Stimulated activated naive CD8-positive, alpha-beta T cell treated with anti-CD3 and anti-CD28 coated beads, Interleukin-15, Interleukin-2, amounts not matched to agents 100 ng/mL and 50 ng/mL, for 24 hours (primary cell): ENCODE measurements around the gene TRPM6.
"Not testable (repeated sequence)": the region's sequence is repeated elsewhere in the genome, so short reads cannot be mapped to it uniquely, and the experiment has no call there.

Experiments used
- H3K27ac Mint-ChIP-seq: one replicate; pipeline ENCODE4 v1.8.0; 2021; ENCODE audit warnings: mild to moderate bottlenecking, mixed read lengths
- H3K27me3 Mint-ChIP-seq: one replicate; pipeline ENCODE4 v1.8.0; 2021; ENCODE audit warnings: mixed read lengths
- H3K36me3 Mint-ChIP-seq: one replicate; pipeline ENCODE4 v1.8.0; 2021; ENCODE audit warnings: low read depth, mixed read lengths
- H3K4me1 Mint-ChIP-seq: one replicate; pipeline ENCODE4 v1.8.0; 2021; ENCODE audit warnings: low read depth, mixed read lengths
- H3K4me3 Mint-ChIP-seq: one replicate; pipeline ENCODE4 v1.8.0; 2021; ENCODE audit warnings: mild to moderate bottlenecking, mixed read lengths
- H3K9me3 Mint-ChIP-seq: one replicate; pipeline ENCODE4 v1.8.0; 2021; ENCODE audit warnings: mixed read lengths

The TRPM6 gene

GRCh38 chr9:74865177-74865576, 22.5 kb downstream of the TRPM6 start:
- Mint-ChIP-seq H3K27me3 (peaks cover 5% of the 10 kb centered on the region), H3K9me3 (no peaks in the 10 kb centered on the region), H3K4me3 (no peak overlapping the region), H3K4me1 (peaks cover 3% of the 10 kb centered on the region), H3K36me3 (no peaks in the 10 kb centered on the region), H3K27ac (no peak overlapping the region)

DNA sequence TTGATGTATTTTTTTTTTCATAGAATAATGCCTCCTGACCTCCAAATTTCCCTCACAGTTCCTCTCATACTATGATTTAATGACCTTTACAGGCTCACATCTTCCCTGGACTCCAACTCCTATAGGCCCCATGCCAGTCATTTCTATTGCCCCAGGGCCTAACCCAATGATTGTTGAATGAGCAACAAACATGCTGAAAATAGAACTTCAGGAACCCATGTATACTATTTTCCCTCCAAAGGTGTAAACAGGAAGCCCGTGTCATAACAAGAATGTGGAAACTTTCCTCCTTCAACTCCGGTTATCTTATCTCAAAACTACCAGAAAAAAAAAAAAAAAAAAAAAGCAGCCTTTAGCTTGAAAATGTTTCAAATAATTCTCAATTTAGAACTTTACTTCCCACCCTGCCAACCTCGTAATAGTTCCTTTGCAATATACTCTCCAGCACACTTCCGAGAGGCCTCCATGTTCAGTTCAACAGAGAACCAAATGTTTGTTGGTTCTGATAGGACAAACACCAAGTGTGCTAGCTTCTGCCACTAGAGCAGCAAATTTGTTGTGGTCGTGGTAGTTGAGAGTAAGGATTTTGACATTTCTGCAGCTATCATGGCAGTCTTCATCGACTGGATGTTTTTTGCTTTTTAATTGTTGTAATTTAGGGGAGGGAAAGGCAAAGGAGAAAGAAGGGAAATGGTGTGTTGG, 25.8 kb downstream of the TRPM6 start:
- no peaks in the 10 kb centered on the region for H3K36me3 Mint-ChIP-seq

DNA sequence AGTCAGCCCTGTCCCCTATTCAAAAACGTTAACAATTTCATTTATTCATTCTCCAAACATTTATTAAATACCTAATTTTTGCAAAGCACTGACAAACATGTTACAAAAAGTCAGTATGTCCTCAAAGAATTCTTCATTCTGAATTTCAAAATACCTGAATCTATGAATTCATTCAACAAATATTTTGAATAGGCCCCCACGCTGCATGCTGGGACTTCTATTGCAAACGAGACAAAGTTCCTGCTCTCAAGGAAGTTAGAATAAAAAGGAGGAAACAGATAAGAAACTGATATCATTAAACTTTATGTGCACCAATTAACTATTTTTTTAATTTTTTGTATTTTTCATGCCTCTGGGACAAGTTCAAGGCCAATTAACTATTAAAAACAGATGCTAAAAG, 26.6 kb downstream of the TRPM6 start:
- H3K4me3 Mint-ChIP-seq: no peak overlapping the region
- no peak overlapping the region for H3K27ac Mint-ChIP-seq
- H3K9me3 Mint-ChIP-seq: no peaks in the 10 kb centered on the region
- H3K4me1 Mint-ChIP-seq: peaks cover 3% of the 10 kb centered on the region
- peaks cover 3% of the 10 kb centered on the region for H3K27me3 Mint-ChIP-seq
- no peaks in the 10 kb centered on the region for H3K36me3 Mint-ChIP-seq

More for the DNA sequence above, 25.8 kb downstream of the TRPM6 start:
- H3K4me3 Mint-ChIP-seq: no peak overlapping the region
- H3K27ac Mint-ChIP-seq: no peak overlapping the region
- H3K9me3 Mint-ChIP-seq: no peaks in the 10 kb centered on the region
- peaks cover 3% of the 10 kb centered on the region for H3K27me3 Mint-ChIP-seq
- peaks cover 3% of the 10 kb centered on the region for H3K4me1 Mint-ChIP-seq

DNA sequence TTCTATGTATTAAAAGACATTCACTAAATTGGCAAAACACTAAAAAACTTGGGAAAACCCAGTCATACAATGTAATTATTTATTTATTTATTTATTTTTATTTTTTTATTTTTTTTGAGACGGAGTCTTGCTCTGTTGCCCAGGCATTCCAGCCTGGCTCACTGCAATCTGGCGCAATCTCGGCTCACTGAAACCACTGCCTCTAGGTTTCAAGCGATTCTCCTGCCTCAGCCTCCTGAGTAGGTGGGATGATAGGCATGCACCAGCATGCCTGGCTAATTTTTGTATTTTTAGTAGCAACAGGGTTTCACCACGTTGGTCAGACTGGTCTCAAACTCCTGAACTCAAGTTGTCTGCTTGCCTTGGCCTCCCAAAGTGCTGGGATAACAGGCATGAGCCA, 27.5 kb downstream of the TRPM6 start:
- not testable (repeated sequence) for H3K4me1 Mint-ChIP-seq, H3K9me3 Mint-ChIP-seq, H3K27me3 Mint-ChIP-seq, H3K36me3 Mint-ChIP-seq, H3K4me3 Mint-ChIP-seq, H3K27ac Mint-ChIP-seq

DNA sequence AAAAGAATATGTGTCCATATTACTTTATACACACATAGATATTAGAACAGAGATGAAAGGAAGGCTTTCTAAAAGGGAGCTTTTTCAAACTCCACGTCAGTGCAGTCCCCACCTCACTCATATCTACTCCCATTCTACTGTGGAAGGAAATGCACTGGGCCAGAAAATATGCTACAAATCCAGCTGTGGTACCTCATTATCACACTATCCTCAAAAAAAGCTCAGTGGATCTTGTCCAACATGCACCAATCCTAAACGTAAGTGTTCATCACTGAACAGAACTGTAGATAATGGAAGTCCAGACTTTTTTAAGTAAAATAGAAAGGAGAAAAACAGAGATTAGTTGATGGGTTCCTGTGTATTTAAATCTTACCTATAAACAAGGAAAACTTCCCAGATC, 27.9 kb downstream of the TRPM6 start:
- peaks cover 3% of the 10 kb centered on the region for H3K27me3 Mint-ChIP-seq
- no peak overlapping the region for H3K27ac Mint-ChIP-seq
- H3K9me3 Mint-ChIP-seq: no peaks in the 10 kb centered on the region
- H3K4me1 Mint-ChIP-seq: peaks cover 3% of the 10 kb centered on the region
- H3K36me3 Mint-ChIP-seq: no peaks in the 10 kb centered on the region
- no peak overlapping the region for H3K4me3 Mint-ChIP-seq

GRCh38 chr9:74858751-74859414, 28.8 kb downstream of the TRPM6 start:
- Mint-ChIP-seq H3K27me3 (peaks cover 3% of the 10 kb centered on the region), H3K4me1 (peaks cover 3% of the 10 kb centered on the region), H3K36me3 (no peaks in the 10 kb centered on the region), H3K9me3 (no peaks in the 10 kb centered on the region), H3K4me3 (no peak overlapping the region), H3K27ac (no peak overlapping the region)

- peaks cover 3% of the 10 kb centered on the region for H3K4me1 Mint-ChIP-seq
- H3K4me3 Mint-ChIP-seq: no peak overlapping the region
- no peaks in the 10 kb centered on the region for H3K9me3 Mint-ChIP-seq
- H3K36me3 Mint-ChIP-seq: no peaks in the 10 kb centered on the region
- peaks cover 3% of the 10 kb centered on the region for H3K27me3 Mint-ChIP-seq
- no peak overlapping the region for H3K27ac Mint-ChIP-seq
Observed at GRCh38 chr9:74856989-74857388, 30.7 kb downstream of the TRPM6 start.

- no peaks in the 10 kb centered on the region for H3K4me1 Mint-ChIP-seq
- no peak overlapping the region for H3K27ac Mint-ChIP-seq
Observed at GRCh38 chr9:74855072-74855471, 32.6 kb downstream of the TRPM6 start.

GRCh38 chr9:74853024-74853423, 34.7 kb downstream of the TRPM6 start:
- not testable (repeated sequence) for H3K36me3 Mint-ChIP-seq, H3K9me3 Mint-ChIP-seq

More at GRCh38 chr9:74855072-74855471, 32.6 kb downstream of the TRPM6 start:
- Mint-ChIP-seq H3K27me3 (peaks cover 3% of the 10 kb centered on the region), H3K4me3 (no peak overlapping the region), H3K9me3 (no peaks in the 10 kb centered on the region), H3K36me3 (no peaks in the 10 kb centered on the region)

GRCh38 chr9:74848153-74848525, 39.6 kb downstream of the TRPM6 start:
- H3K36me3 Mint-ChIP-seq: no peaks in the 10 kb centered on the region
- H3K4me3 Mint-ChIP-seq: no peak overlapping the region
- H3K27me3 Mint-ChIP-seq: no peaks in the 10 kb centered on the region
- H3K9me3 Mint-ChIP-seq: no peaks in the 10 kb centered on the region
- no peaks in the 10 kb centered on the region for H3K4me1 Mint-ChIP-seq
- H3K27ac Mint-ChIP-seq: no peak overlapping the region

More at GRCh38 chr9:74853024-74853423, 34.7 kb downstream of the TRPM6 start:
- H3K4me3 Mint-ChIP-seq, H3K27me3 Mint-ChIP-seq, H3K4me1 Mint-ChIP-seq, H3K27ac Mint-ChIP-seq: not testable (repeated sequence)

DNA sequence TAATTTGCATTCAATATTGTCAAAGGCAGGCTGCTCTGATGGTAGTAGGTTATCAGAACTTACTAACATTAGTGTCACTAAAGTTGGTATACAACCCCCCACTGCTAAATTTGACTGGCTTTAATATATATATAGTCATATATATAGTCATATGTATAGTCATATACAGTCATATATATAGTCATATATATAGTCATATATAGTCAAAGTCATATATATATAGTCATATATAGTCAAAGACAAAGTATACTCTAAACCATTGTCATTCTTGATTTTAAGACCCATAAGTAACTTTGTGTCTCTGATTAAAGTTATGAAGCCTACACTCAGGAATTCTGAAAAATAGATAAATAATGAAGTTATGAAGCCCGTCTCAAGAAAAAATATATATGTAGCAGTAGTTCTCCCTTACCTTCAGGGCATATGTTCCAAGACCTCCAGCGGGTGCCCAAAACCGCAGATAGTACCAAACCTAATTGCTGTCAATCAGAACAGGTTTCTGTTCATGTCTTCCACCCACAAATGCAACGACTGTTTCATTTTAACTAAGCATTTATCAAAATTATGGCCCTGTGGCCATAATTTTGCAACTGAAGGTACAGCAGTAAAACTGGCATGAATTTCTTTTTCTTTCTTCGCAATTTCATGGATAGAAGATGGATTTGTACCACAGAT, 40.1 kb downstream of the TRPM6 start:
- Mint-ChIP-seq H3K27ac (no peak overlapping the region), H3K4me1 (no peaks in the 10 kb centered on the region), H3K4me3 (no peak overlapping the region), H3K9me3 (no peaks in the 10 kb centered on the region), H3K27me3 (no peaks in the 10 kb centered on the region), H3K36me3 (no peaks in the 10 kb centered on the region)

DNA sequence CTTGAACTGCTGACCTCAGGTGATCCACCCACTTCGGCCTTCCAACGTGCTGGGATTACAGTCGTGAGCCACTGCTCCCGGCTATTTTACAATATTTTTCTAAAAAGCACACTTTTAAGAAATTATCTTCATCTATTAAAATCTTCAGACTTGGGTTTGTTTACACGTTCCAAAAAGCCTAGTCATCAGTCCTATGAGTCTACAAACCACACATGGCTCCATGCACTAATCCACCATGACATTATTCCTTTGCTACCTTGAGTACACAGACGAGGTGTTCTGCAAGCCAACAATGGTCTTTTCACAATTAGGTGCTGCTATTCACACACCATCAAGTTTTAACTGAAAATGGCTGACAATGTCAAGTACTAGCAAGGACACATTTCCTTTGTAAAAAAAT, 41.0 kb downstream of the TRPM6 start:
- no peaks in the 10 kb centered on the region for H3K36me3 Mint-ChIP-seq
- no peaks in the 10 kb centered on the region for H3K4me1 Mint-ChIP-seq
- no peak overlapping the region for H3K4me3 Mint-ChIP-seq
- H3K9me3 Mint-ChIP-seq: no peaks in the 10 kb centered on the region
- H3K27me3 Mint-ChIP-seq: no peaks in the 10 kb centered on the region
- no peak overlapping the region for H3K27ac Mint-ChIP-seq

- peaks cover 13% of the 10 kb centered on the region for H3K27me3 Mint-ChIP-seq
- no peak overlapping the region for H3K27ac Mint-ChIP-seq
- no peaks in the 10 kb centered on the region for H3K36me3 Mint-ChIP-seq
- no peaks in the 10 kb centered on the region for H3K9me3 Mint-ChIP-seq
- H3K4me1 Mint-ChIP-seq: no peaks in the 10 kb centered on the region
- H3K4me3 Mint-ChIP-seq: no peak overlapping the region
Observed at GRCh38 chr9:74838351-74838750, 49.4 kb downstream of the TRPM6 start.

- Mint-ChIP-seq H3K4me3 (no peak overlapping the region), H3K9me3 (no peaks in the 10 kb centered on the region), H3K27me3 (peaks cover 12% of the 10 kb centered on the region), H3K27ac (no peak overlapping the region), H3K36me3 (no peaks in the 10 kb centered on the region), H3K4me1 (no peaks in the 10 kb centered on the region)
Observed at GRCh38 chr9:74824654-74825053, 63.1 kb downstream of the TRPM6 start.

- Mint-ChIP-seq H3K4me1 (no peaks in the 10 kb centered on the region), H3K4me3 (no peak overlapping the region), H3K9me3 (no peaks in the 10 kb centered on the region), H3K27ac (no peak overlapping the region), H3K36me3 (no peaks in the 10 kb centered on the region), H3K27me3 (peaks cover 5% of the 10 kb centered on the region)
Observed at GRCh38 chr9:74821636-74822035, 66.1 kb downstream of the TRPM6 start.
